Astrocyte of the cerebellum (primary cell): ENCODE measurements around the gene FAM227A.

Source experiments
- DNase-seq: peaks from one replicate; pipeline ENCODE4 v3.0.0-alpha.2; 2011; ENCODE audit warnings: low read depth
- H3K4me3 ChIP-seq: 2 replicates; pipeline ENCODE4 v1.5.1; 2011; ENCODE audit warnings: mild to moderate bottlenecking, low read depth, low read length, moderate library complexity
- in situ Hi-C: cut with HindIII; loops from 2 replicates; pipeline ENCODE4 v1.10.0; 2017; ENCODE audit warnings: low sequenced_read_pairs
- TF ChIP-seq, protein P1 (sequence below): IDR thresholded peaks from 2 replicates; pipeline ENCODE4 v1.5.1; 2012; ENCODE audit warnings: low read length, low read depth, moderate library complexity, mild to moderate bottlenecking; ENCODE audit errors: missing control alignments

The FAM227A gene

DNA sequence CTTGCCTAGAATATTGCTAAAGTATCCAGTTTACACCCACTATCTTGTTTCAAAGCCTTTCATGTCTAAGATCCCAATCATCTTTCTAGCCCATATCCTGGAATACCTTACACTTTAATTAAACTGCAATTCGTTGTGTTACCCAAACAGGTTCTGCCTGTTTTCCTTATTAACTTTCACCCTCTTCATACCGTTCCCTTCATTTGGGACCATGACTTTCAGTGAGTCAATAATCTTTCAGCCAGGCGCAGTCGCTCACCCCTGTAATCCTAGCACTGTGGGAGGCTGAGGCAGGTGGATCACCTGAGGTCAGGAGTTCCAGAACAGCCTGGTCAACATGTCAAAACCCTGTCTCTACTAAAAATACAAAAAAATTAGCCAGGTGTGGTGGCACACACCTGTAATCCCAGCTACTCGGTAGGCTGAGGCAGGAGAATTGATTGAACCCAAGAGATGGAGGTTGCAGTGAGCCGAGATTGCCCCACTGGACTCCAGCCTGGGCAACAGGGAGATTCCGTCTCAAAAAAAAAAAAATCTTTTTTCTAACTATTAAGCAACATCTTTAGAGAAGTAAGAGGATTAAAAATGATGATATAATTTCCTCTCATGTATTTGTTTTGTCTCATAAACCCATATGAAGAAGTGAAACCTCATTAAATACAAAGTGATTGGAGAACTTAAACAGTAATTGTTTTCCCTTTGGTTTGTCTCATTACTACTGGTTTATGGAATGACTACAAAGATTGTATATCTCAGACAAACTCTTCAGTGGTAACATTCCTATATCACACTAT is 106.9 kb downstream of the FAM227A start:
- H3K4me3 ChIP-seq, result no peak overlapping the region
- in situ Hi-C loops, result no loop called here
- DNase-seq, result no peak
- TF ChIP-seq, protein P1, sequence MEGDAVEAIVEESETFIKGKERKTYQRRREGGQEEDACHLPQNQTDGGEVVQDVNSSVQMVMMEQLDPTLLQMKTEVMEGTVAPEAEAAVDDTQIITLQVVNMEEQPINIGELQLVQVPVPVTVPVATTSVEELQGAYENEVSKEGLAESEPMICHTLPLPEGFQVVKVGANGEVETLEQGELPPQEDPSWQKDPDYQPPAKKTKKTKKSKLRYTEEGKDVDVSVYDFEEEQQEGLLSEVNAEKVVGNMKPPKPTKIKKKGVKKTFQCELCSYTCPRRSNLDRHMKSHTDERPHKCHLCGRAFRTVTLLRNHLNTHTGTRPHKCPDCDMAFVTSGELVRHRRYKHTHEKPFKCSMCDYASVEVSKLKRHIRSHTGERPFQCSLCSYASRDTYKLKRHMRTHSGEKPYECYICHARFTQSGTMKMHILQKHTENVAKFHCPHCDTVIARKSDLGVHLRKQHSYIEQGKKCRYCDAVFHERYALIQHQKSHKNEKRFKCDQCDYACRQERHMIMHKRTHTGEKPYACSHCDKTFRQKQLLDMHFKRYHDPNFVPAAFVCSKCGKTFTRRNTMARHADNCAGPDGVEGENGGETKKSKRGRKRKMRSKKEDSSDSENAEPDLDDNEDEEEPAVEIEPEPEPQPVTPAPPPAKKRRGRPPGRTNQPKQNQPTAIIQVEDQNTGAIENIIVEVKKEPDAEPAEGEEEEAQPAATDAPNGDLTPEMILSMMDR, result no peak

DNA sequence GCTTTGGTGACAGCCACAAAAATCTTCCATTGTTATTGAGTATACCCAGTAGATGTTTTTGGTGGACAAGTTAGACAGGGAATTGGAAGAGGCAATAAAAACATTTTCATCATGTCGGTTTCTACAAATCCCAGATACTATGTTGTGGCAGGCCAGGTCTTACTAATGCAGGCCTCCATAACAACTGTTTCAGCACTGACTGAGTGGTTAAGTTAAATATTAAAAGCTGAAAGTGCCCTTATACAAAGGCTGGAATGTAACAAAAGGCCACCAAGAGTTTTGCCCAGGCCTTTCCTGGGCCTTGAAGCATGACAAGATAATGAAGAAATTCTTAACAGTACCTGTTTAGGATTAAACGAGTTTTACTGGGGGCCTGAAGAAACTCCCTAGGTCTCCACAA is 115.5 kb downstream of the FAM227A start:
- TF ChIP-seq, protein P1, result no peak
- DNase-seq, result no peak
- in situ Hi-C loops, result no loop called here
- no peak overlapping the region for H3K4me3 ChIP-seq

DNA sequence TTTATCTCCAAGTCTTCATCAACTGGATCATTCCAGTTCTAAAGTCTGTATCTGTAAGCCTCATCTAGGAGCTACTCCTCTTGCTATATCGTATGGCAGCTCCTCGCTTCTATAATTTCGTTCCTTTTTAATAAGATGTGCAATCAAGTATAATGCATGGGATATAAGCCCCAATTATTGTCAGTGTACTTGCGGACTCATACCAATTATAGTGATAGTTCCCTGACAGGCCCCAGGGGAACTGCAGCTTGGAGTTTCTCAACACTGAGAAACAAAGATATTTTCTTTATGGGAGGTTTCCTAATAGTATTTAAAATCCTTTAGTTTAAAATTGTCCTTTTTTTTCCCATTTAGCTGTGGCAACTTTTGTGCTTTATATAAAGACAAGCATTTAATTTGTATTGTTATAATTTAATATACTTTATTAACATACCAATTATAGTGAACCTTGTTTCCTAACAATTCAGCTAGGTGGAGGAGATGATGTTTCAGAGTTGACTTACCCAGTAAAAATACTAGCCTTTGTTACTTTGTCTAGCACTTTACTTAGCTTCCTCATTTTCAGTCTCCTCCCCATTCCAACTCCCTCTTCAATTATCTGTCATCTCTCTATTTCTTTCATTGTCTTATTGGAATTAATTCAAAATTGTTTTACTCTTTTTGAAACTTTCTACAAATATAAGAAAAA is 124.8 kb downstream of the FAM227A start:
- H3K4me3 ChIP-seq, result no peak overlapping the region
- TF ChIP-seq, protein P1, result no peak
- in situ Hi-C loops, result no loop called here
- DNase-seq, result no peak
